SIG-M5 (cell line): ENCODE results near the gene MGAT4A.

ENCODE experiments used
- DNase-seq: peaks from one replicate; lab custom pipeline; 2025; lab: John Stamatoyannopoulos, UW

Gene MGAT4A

DNA sequence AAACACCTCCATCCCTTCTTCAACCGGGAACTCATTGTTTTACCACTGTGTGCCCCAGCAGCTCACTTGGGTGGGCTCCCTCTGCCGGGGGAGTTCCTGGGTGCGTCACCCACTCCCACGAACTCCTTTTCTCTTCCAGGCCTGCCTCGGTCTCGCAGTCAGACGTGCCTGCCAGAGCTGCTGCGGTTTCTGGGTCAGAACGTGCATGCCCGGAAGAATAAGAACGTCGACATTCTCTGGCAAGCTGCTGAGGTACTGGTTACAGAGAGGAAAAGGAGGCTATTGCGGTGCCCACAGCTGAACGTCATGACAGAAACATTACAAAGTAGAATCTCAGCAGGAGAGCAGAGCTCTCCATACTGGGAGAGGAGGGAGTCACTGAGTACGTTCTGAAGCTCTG lies 158.3 kb downstream of the MGAT4A start:
- no peak for DNase-seq

GRCh38 chr2:98572211-98572610 lies 158.7 kb downstream of the MGAT4A start:
- DNase-seq: no peak

DNA sequence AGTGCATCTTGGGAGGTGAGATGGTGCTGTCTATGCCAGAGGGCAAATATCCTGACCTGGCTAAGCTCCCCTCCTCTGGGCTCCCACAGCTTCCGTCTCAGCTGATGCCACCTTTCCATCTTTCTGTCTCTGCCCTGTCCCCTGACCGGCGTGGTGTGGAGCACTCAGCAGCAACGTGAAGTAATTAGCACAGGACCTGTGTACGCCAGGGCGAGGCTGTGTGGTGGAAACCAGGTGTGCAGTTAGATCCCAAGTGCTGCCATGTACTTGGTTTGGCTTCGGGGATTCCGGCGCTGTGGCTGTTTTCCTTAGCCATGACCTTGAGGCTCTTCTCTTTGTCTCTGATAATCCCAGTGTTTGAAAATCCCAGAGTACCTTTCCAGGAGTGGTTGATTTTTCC lies 159.1 kb downstream of the MGAT4A start:
- DNase-seq: no peak

- DNase-seq: no peak
Observed at GRCh38 chr2:98571121-98571701, 159.7 kb downstream of the MGAT4A start.

DNA sequence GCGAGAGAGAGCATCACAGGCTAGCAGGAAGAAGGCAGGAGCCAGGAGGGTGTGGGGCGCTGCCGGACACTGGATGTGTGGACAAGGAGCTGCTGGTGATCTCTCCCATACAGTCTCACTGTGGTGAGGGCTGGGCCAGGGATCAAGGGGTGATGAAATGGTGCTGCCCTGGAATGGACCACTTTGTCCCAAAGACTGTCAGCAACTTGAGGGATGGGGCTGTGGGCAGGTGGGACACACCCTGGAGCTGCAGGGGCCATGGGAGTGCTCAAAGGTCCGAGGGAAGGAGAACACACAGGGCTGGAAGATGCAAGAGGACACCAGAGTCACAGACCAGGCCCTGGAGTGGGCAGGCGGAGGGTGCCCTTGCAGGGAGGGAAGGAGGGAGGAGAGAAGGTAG lies 160.6 kb downstream of the MGAT4A start:
- DNase-seq: no peak

DNA sequence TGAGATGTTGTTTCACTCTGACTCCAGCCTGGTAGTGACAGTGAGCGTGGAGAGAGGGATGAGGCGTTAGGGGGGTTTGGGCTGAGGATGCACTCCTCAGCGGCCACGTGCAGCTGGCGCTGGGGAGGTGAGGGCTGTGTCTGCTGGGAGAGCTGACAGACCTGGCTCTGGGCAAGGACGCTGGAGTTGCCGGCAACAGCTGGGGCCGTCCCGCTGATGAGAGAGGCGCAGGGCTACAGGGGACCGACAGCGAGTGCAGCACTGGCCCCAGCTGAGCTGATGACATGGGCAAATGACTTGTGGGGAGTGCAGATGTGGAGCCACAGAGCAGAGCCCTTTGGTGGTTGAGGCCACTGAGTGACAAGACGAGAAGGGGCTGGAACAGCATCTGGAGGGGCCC lies 161.0 kb downstream of the MGAT4A start:
- no peak for DNase-seq

GRCh38 chr2:98569197-98569793 lies 161.6 kb downstream of the MGAT4A start:
- DNase-seq: no peak
